DOHH2 (cell line): ENCODE measurements around the gene NRXN3.

ENCODE experiments used
- H3F3A ChIP-seq: fragments of 200-600 bp; sonication (generic), shearing (Covaris generic); 2 replicates; pipeline ENCODE4 v1.6.0; 2016; ENCODE audit warnings: antibody characterized with exemption, mild to moderate bottlenecking; ENCODE audit not compliant: control insufficient read depth, insufficient read depth
- H3K27ac ChIP-seq: fragments of 200-600 bp; sonication (generic); 2 replicates; pipeline ENCODE4 v1.5.1; 2014; ENCODE audit warnings: low read depth, mild to moderate bottlenecking, low read length, moderate library complexity
- H3K27me3 ChIP-seq: fragments of 200-600 bp; sonication (generic); 2 replicates; pipeline ENCODE4 v1.6.1; 2014; ENCODE audit warnings: mild to moderate bottlenecking, low read length, mixed read lengths; ENCODE audit not compliant: control insufficient read depth
- H3K36me3 ChIP-seq: fragments of 200-600 bp; sonication (generic); 2 replicates; pipeline ENCODE4 v1.6.1; 2014; ENCODE audit warnings: mild to moderate bottlenecking, low read length, moderate library complexity, mixed read lengths; ENCODE audit not compliant: control insufficient read depth
- H3K4me1 ChIP-seq: fragments of 200-600 bp; sonication (generic); 2 replicates; pipeline ENCODE4 v1.6.1; 2014; ENCODE audit warnings: mild to moderate bottlenecking, low read length, mixed read lengths; ENCODE audit not compliant: control insufficient read depth
- H3K4me2 ChIP-seq: fragments of 200-600 bp; sonication (generic); 2 replicates; pipeline ENCODE4 v1.6.0; 2014; ENCODE audit warnings: mild to moderate bottlenecking, low read length, moderate library complexity
- H3K4me3 ChIP-seq: fragments of 200-600 bp; sonication (generic); 2 replicates; pipeline ENCODE4 v1.5.1; 2014; ENCODE audit warnings: mild to moderate bottlenecking, low read length, mixed read lengths
- H3K79me2 ChIP-seq: fragments of 200-600 bp; sonication (generic); 2 replicates; pipeline ENCODE4 v1.6.1; 2014; ENCODE audit warnings: mild to moderate bottlenecking, low read length, mixed read lengths; ENCODE audit not compliant: control insufficient read depth
- H3K9me2 ChIP-seq: fragments of 200-600 bp; sonication (generic); replicated peaks from 2 replicates; pipeline ENCODE4 v1.6.1; 2014; ENCODE audit warnings: mild to moderate bottlenecking, low read length, mixed read lengths; ENCODE audit not compliant: control insufficient read depth
- H3K9me3 ChIP-seq: fragments of 200-600 bp; sonication (generic); 2 replicates; pipeline ENCODE4 v1.6.1; 2014; ENCODE audit warnings: antibody characterized with exemption, low read length, mixed read lengths; ENCODE audit not compliant: control insufficient read depth, insufficient read depth
- H4K20me1 ChIP-seq: fragments of 200-600 bp; sonication (generic); 2 replicates; pipeline ENCODE4 v1.6.0; 2014; ENCODE audit warnings: low read depth, mild to moderate bottlenecking, antibody characterized with exemption, low read length, moderate library complexity; ENCODE audit not compliant: control insufficient read depth, insufficient read depth
- CTCF ChIP-seq: fragments of 200-600 bp; sonication (generic); IDR thresholded peaks from one replicate; pipeline ENCODE4 v1.5.1; 2014; ENCODE audit warnings: antibody characterized with exemption, mild to moderate bottlenecking, low read depth, low read length; ENCODE audit not compliant: poor library complexity, severe bottlenecking
- EZH2phosphoT487 ChIP-seq: fragments of 200-600 bp; sonication (generic); IDR thresholded peaks from 2 replicates; pipeline ENCODE4 v1.6.1; 2017; ENCODE audit warnings: borderline replicate concordance, mild to moderate bottlenecking, antibody characterized with exemption, low read length, moderate library complexity, mixed read lengths

Gene NRXN3

GRCh38 chr14:78222746-78223145 is 52.6 kb downstream of the NRXN3 start:
- no peak overlapping the region for H3K27ac ChIP-seq
- H3F3A ChIP-seq, result no peaks in the 10 kb centered on the region
- H3K4me2 ChIP-seq, result no peak overlapping the region
- no peaks in the 10 kb centered on the region for H3K79me2 ChIP-seq
- no peaks in the 10 kb centered on the region for H3K4me1 ChIP-seq
- H3K9me3 ChIP-seq, result no peaks in the 10 kb centered on the region
- no peaks in the 10 kb centered on the region for H3K9me2 ChIP-seq
- H4K20me1 ChIP-seq, result no peaks in the 10 kb centered on the region
- no peak for TF ChIP-seq CTCF
- no peak for TF ChIP-seq EZH2phosphoT487
- H3K4me3 ChIP-seq, result no peak overlapping the region
- no peaks in the 10 kb centered on the region for H3K27me3 ChIP-seq
- no peaks in the 10 kb centered on the region for H3K36me3 ChIP-seq

GRCh38 chr14:78227248-78228077 is 57.3 kb downstream of the NRXN3 start:
- Histone ChIP-seq H3K36me3 (no peaks in the 10 kb centered on the region), H3K27ac (no peak overlapping the region), H3K79me2 (no peaks in the 10 kb centered on the region), H3K27me3 (no peaks in the 10 kb centered on the region), H3K9me2 (no peaks in the 10 kb centered on the region), H3K9me3 (no peaks in the 10 kb centered on the region), H3K4me2 (no peak overlapping the region), H3K4me3 (no peak overlapping the region), H3F3A (no peaks in the 10 kb centered on the region), H4K20me1 (no peaks in the 10 kb centered on the region), H3K4me1 (no peaks in the 10 kb centered on the region)
- TF ChIP-seq CTCF (no peak), EZH2phosphoT487 (no peak)

- H3K9me2 ChIP-seq, result no peaks in the 10 kb centered on the region
- no peaks in the 10 kb centered on the region for H3K9me3 ChIP-seq
- TF ChIP-seq EZH2phosphoT487 (no peak), CTCF (no peak)
- H3K36me3 ChIP-seq, result no peaks in the 10 kb centered on the region
- H3K27ac ChIP-seq, result no peak overlapping the region
- no peaks in the 10 kb centered on the region for H3K79me2 ChIP-seq
- H3K4me3 ChIP-seq, result no peak overlapping the region
- no peaks in the 10 kb centered on the region for H3K4me1 ChIP-seq
- no peaks in the 10 kb centered on the region for H3K27me3 ChIP-seq
- H3K4me2 ChIP-seq, result no peak overlapping the region
- no peaks in the 10 kb centered on the region for H3F3A ChIP-seq
- H4K20me1 ChIP-seq, result no peaks in the 10 kb centered on the region
Observed at GRCh38 chr14:78228702-78229327, 58.6 kb downstream of the NRXN3 start.
